HG03064 (cell line): ENCODE data around the gene MSI2.
"Not testable (repeated sequence)": the region's sequence is repeated elsewhere in the genome, so short reads cannot be mapped to it uniquely, and the experiment has no call there.

ENCODE experiments used
- ATAC-seq: cut with Tn5 transposase; IDR thresholded peaks from one replicate; pipeline ENCODE4 v1.9.1; 2021; ENCODE audit warnings: low read depth; ENCODE audit not compliant: unreplicated experiment

MSI2 gene

DNA sequence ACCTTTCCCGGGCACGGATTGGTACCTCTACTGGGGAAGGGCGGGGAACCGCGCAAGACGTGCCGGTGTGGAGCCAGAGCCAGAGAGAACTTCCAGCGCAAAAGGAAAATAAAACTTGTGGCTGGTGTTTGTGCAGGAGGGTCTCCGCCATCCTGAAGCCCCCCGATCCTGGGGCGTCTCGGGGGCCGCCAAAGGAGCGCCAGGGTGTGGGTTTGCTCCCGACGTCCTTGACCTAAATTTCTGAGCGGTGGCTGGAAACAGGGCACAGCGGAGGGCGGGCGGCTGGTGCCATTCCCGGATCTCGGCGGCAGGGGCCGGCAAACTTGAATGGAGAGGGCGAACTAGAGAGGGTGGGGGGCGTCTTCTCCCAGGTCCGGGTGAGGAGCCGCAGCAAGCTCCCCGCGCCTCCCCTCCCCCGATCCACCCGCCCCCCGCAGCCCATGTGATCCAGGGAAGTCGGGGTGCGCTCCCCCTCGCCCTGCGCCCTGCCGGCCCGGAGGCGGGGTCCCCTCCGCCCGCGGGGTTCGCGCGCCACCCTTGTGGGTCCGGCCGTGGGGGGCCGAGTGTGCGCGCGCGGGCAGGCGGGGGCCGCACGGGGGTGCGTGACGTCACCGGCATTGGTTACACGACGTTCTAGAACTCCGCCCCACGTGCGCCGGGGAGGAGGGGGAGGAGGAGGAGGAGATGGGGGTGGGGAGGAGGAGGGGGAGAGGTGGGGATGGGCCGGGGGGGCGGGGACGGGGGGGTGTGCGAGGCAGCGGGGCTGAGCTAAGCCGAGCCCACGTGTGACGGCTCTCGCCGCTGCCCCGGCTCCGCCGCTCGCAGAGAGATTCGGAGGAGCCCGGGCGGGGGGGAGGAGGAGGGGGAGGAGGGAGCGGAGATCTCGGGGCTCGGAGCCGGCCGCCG, at the start of gene MSI2:
TSS of gene MSI2 (plus strand) at position 748 of the 906 bp plus-strand sequence. CDS start 220 bp downstream, outside the sequence.
- ATAC-seq, result no peak

DNA sequence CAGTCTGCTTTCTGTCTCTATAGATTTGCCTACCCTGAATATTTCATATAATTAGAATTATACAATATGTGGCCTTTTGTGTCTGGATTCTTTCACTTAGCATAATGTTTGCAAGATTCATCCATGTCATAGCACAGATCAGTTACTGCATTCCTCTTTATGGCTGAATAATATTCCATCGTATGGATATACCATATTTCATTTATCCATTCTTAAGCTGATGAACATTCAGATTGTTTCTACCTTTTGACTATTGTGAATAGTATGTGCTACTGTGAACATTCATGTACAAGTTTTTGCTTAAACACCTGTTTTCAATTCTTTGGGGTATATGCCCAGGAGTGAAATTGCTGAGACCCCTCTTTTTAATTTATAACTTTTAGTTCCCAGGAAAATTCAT, 49.4 kb upstream of the MSI2 start:
- ATAC-seq, result no peak

DNA sequence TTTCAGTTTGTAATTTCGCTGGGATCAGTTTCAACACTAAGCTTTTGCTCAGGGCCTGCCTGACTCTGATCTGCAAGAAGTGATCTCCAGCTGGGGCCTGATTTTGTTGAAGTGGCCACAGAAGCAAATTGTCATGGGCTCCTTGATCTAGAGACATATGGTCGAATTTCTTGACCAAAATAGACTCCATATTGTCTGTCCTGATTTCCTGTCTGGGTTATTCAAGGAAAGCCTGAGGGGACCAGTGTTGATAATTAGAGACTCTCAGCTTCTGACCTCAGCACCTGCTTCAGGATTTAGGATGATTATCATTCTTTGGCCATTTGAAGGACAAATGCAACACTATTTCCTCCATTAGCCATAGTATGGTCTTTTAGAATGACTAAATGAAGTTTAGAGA, 48.9 kb upstream of the MSI2 start:
- ATAC-seq, result no peak

DNA sequence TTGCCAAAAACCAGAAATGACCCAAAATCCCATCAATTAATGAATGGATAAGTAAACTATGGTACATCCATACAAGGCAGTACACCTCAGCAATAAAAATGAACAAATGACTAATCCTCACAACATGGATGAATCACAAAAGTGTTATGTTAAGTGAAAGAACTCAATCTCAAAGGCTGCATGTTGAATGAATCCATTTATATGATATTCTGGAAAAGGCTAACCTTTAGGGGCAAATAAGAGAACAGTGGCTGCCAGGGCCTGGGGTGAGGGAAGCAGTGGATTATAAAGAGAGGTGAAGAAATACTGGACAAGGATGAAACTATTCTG, 46.1 kb upstream of the MSI2 start:
- no peak for ATAC-seq

DNA sequence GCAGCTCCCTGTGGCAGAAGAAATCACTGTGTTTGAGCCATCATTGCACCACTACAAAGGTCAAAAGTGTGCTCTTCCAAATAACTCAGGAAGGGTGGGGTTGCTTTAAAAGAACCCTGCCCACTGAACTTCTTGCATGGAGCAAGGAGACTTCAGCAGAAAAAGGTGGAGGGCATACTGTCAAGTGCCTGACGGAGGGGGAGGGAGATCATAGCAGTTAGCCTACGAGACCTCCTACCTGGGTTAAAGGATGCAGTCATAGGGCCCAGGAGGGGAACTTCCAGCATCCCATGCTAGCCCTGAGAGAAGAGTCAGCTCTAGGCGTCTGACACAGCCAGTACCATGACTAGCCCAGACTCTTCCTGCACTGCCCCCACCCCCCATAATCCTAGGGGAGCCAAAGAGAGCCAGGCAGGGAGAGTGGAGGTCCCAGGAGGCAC, 45.3 kb upstream of the MSI2 start:
- no peak for ATAC-seq

DNA sequence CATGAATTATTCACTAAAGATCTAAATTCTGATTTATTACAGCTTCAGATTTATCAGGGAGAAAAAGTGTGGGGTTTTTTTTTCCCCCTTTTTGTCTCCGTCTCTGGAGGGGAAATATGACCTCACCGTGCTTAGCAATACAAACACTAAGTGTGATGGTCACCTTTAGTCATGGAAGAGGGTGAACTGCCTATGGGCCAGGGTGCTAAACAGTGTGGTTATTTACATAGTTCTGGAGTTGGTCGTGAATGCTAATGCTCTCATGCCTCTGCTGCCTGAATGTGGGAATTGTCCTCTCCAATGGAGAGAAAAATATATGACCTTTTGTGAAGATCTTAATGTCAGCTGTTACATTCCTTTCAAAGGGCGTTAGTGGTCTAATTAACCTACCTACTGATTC, 44.8 kb upstream of the MSI2 start:
- no peak for ATAC-seq

DNA sequence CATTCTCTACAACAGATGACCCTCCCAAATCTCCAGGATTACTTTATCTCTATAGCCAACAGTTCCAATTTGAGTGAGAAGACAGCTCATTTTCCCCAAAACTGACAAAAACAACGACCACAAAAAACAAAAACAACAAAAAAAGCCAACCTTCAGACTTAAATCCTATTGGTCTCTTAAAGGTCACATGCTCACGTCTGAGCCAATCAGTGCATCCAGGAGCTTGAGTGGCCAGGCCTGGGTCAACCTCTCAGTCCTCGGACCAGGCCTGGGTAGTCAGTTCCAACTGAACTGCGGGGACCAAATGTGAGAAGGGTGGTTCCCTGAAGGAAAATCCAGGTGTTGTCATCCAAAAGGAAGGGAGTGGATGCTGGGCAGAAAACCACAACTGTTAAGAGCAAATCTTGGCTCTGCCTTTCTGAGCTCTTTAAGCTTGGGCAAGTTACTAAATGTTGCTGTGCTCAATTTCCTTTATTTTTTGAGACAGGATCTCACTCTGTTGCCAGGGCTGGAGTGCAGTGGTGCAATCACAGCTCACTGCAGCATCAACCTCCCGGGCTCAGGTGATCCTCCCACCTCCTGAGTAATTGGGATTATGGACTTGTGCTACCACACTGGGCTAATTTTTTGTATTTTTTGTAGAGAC, 43.0 kb upstream of the MSI2 start:
- ATAC-seq, result no peak

DNA sequence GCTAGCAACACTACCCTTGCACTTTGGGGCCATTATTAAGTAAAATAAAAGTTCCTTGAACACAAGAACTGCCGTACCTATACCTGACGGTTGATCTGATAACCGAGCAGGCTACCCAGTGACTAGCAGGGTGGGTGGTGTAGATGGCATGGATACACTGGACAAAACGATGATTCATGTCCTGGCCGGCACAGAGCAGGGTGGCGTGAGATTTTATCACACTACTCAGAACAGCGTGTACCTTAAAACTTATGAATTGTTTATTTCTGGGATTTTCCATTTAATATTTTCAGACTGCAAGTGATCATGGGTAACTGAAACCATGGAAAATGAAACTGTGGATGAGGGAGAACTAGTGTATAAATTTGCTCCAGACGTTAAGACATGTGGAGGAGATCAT, 41.0 kb upstream of the MSI2 start:
- no peak for ATAC-seq

DNA sequence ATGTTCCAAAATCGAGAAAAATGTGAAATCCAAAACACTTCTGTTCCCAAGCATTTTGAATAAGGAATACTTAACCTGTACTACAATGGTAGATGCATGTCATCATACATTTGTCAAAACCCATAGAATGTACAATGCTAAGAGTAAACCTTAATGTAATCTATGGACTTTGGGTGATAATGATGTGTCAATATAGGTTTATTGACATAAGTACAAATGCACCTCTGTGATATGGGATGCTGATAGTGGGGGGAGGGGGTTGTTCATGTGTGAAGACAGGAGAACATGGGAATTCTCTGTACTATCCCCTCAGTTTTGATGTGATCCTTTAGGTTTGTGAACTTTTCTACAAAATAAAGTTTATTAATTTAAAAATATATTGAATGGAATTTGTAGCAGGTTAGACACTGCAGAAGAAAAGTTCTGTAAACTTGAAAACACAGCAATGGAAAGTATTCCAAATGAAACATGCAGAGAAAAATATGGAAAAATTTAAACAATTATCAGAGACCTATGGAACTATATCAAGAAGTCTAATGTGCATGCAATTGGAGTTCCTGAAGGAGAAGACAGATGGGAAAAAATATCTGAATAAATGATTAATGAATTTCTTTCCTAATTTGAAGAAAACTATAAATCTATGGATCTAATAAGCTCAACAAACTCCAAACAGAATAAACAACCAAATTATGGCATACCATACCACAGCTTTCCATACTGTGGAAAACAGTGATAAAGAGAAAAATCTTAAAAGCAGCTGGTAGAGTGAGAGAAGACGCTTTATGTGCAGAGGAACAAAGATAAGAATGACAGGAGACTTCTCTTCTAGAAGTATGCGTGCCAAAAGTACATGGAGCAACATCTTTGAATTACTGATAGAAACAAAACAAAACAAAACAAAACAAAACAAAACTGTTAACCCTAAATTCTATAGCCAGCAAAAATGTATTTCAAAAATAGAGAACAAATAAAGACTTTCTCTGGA, 34.7 kb upstream of the MSI2 start:
- no peak for ATAC-seq

DNA sequence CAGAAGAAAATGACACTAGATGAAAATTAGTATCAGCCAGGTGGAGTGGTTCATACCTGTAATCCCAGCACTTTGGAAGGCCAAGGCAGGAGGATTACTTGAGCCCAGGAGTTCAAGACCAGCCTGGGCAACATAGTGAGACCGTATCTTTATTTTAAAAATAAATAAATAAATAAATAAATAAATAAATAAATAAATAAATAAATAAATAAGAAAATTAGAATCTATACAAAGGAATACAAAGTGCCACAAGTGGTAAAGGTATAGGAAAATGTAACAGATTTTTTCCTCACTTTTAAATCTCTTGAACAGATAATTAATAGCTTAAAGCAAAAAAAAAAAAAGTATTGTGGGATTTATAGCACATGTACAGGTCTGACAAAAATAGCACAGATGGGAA, 33.9 kb upstream of the MSI2 start:
- ATAC-seq, result not testable (repeated sequence)

DNA sequence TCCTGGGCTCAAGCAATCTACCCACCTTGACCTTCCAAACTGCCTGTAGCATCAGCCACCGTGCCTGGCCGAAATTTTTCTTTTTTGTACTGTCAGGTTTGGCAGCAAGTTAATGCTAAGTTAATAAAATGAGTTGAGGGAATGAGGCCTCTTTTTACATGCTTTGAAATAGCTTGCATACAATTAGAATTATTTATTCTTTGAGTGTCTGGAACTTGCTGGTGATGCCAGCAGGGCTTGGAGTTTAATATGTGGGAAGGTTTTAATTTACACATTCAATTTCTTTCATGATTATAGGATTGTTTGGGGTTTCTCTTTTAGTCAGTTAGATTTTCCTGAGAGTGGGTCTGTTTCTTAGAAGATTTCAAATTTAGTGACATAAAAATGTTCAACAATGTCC, 31.2 kb upstream of the MSI2 start:
- no peak for ATAC-seq

DNA sequence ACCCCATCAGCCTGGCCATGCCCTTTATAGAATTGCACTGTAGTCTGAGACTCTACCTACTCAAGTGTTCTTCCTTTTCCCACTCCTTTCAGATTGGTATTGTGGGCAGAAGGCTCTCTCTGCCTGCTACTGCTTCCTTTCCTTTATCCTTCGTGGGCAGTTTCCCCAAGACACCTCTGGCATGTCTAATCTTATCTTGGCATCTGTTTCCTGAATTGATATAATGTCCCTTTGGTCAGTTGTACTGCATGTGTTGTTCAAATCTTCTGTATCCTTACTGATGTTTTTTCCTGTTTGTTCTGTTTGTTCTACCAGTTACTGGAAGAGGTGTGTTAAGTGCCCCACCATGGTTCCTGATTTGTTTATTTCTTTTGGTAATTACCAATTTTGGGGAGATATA, 29.5 kb upstream of the MSI2 start:
- no peak for ATAC-seq

DNA sequence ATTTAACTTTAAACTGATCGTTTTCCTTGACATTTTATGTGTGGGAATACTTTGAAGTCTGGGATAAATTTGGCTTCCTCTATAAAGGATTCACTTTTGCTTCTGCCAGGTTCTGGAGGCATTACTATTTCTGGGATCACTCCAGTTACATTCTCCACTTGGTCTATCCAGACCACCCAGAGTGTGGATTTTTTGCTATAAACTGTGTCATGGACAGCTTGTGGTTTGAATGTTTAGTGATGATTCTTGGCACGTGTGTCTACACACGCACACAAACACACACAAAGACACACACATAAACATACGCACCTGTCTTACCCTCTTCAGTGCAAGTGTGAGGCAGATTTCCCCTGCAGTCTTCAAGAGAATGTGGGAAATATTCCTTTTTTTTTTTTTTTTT, 27.4 kb upstream of the MSI2 start:
- no peak for ATAC-seq

DNA sequence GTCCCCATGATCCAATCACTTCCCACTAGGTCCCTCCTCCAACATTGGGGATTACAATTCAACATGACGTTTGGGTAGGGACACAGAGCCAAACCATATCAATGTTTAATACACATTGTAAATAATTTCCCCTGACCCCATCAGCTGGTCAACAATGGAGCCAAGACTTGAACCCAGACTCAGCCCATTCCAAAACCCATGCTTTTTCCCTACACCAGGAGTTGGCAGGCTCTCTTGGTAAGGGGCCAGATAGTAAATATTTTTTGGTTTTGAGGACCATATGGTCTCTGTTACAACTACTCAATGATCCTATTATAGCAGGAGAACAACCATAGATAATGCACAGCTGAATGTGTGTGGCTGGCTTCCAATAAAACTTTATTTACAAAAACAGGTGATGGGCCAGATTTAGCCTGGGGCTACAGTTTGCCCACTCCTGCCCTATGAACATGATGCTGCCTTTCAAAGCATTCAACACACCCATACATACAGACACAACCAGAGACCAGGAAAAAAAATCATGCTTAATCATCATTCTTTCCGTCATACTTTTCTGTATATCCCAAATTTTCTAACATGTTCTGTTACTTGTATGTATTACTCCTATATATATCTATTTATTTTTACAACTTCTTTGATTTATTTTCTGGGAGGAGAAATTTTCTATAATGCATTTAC, 22.1 kb upstream of the MSI2 start:
- ATAC-seq, result no peak

DNA sequence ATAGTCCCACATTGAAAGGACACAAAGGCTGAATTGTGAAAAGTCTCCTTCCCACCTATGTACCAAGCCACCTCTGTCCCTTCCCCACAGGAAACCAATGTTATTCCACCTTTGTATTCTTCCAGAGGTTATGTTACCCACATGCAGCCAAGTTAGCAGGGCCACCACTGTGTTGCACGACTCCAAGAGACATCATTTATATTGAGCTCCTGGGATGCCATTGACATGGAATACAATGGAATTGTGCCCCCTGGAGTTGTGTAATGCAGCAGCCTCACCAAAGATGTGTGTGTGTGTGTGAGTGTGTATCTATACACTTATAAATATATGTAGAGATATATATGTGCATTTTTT, 21.6 kb upstream of the MSI2 start:
- ATAC-seq, result no peak

DNA sequence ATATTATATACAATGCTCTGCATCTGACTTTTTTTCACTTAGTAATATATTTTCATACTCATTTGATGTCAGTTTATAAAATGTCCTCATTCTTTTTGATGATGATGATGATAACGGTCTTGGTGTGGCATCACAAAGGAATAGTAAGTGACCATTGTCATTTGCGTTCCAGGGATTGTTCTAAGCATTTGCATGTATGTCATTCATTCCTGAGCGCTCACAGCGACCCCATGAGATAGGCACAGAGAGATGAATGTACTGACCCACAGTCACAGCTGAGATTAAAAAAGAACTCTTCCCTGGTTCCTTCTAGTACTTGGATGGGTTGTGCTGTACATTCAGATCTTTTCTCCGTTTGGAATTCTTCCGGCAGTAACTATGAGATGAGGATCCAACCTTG, 21.2 kb upstream of the MSI2 start:
- no peak for ATAC-seq

DNA sequence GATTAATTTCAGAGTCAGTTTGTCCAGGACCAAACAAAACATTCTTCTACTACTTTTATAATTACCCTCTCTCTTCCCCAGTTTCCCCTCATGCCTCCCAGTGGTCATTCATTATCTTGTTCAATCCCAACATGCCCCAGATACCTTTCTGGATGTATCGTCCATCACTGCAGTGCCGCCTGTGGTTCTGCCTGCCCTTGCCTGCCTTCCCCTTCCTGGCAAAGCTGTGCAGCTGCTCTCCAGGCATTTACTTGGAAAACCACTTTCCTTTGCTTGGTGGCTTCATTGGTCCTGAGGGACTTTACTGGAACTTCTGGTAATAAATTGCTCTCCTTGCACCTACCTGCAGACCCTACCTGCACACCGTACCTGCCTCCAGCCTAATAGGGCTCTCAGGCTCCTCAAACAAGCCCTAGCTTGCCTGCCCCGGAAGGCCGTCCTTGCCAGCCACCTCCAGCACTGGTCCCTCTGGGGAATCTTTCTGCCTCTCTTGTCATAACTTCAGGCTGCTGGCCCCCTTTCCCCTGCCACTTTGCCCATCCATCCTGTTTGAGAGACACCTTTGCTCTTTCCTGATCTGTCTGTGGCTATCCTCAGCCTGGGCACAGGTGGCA, 19.5 kb upstream of the MSI2 start:
- no peak for ATAC-seq

DNA sequence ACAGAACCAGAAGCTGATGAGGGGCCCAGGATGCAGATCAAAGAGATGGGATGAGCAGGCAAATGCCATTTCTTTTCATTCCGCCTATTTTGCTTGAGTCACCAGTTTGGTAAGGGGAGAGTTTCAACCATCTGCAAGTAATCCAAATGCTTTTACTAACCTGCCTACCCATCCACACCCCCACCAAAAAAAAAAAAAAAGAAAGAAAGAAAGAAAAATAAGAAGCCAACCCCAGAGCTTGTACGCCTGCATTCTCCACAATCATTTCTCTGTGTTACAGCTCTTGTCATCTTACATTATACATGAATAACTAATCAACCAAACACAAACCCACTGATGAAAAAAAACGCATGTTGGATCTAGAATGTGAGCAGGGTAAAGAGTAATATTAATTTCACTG, 15.7 kb upstream of the MSI2 start:
- no peak for ATAC-seq

DNA sequence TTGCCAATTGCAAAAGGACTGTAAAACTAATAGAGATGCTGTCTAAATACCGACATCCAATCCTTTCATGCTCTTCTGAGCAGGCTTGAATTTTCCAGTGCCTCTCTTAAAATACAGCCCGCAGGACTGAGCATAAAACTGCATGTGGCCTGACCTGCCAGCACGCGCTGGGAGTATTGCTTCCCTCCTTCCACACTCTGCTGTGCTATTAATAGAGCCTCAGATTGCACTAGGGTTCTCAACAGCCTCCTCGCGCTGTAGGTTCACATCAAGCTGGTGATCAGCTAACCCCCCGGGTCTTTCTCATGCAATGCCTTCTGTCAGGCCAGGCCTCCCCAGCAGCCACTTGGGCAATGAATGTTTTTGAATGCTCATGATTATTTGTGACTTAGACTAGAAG, 14.2 kb upstream of the MSI2 start:
- no peak for ATAC-seq

DNA sequence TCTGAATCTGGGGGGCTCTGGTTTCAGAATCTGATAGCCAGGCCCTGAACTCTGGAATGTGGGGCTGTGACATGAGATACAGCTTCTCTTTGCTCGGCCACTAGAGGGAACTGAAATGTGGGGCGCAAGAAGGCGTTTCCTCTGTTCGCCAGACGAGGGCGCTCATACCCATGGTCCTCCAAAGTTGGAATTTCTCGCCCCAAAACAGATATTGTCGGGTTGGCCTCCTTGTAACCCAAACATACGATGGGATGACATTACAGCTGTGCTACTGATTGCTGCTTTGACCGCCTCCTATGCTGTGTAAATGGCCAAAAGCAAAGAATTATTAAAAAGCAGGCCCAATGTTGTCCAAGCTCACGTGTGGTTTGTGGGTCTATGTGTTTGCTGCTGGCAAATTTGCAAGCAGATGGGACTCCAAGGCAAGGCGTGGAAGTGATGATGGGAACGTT, 13.1 kb upstream of the MSI2 start:
- ATAC-seq, result no peak
